Neural cell (in vitro differentiated cells): ENCODE data around the gene MAP4K5. TPM values are rescaled to one million over a fixed set of nuclear protein-coding genes. Genes with fewer than 3 reads are reported as not detected.
"Not testable (repeated sequence)": the region's sequence is repeated elsewhere in the genome, so short reads cannot be mapped to it uniquely, and the experiment has no call there.

Source experiments
- H2AFZ ChIP-seq: fragments of 200-600, 300-800 bp; sonication (generic), shearing (Covaris generic); 2 replicates; pipeline ENCODE4 v1.6.0; 2014; ENCODE audit warnings: low read depth, mild to moderate bottlenecking, antibody characterized with exemption, low read length, moderate library complexity
- H3F3A ChIP-seq: fragments of 200-600 bp; shearing (Covaris generic); 2 replicates; pipeline ENCODE4 v1.6.1; 2016; ENCODE audit warnings: mild to moderate bottlenecking, moderate library complexity, mixed read lengths, antibody characterized with exemption, low read length; ENCODE audit not compliant: insufficient read depth, poor library complexity, severe bottlenecking
- H3K27ac ChIP-seq: fragments of 200-600, 300-800 bp; sonication (generic), shearing (Covaris generic); 2 replicates; pipeline ENCODE4 v1.5.1; 2014; ENCODE audit warnings: mild to moderate bottlenecking, low read length, moderate library complexity
- H3K27me3 ChIP-seq: fragments of 300-800, 200-600 bp; sonication (generic), shearing (Covaris generic); 2 replicates; pipeline ENCODE4 v1.6.0; 2014; ENCODE audit warnings: mild to moderate bottlenecking, low read depth, low read length, moderate library complexity; ENCODE audit not compliant: insufficient read depth
- H3K36me3 ChIP-seq: fragments of 300-800, 200-600 bp; sonication (generic), shearing (Covaris generic); 2 replicates; pipeline ENCODE4 v1.5.1; 2014; ENCODE audit warnings: mild to moderate bottlenecking, antibody characterized with exemption, low read length, moderate library complexity; ENCODE audit not compliant: insufficient read depth
- H3K4me2 ChIP-seq: fragments of 300-800, 200-600 bp; sonication (generic), shearing (Covaris generic); 2 replicates; pipeline ENCODE4 v1.6.0; 2014; ENCODE audit warnings: mild to moderate bottlenecking, low read length
- H3K4me3 ChIP-seq: fragments of 300-800, 200-600 bp; sonication (generic), shearing (Covaris generic); 2 replicates; pipeline ENCODE4 v1.5.1; 2014; ENCODE audit warnings: mild to moderate bottlenecking, low read length, moderate library complexity
- H3K79me2 ChIP-seq: fragments of 200-600 bp; shearing (Covaris generic); replicated peaks from 2 replicates; pipeline ENCODE4 v1.6.0; 2014; ENCODE audit warnings: mild to moderate bottlenecking, low read length, moderate library complexity; ENCODE audit not compliant: insufficient read depth
- H3K9ac ChIP-seq: fragments of 300-800, 200-600 bp; sonication (generic), shearing (Covaris generic); 2 replicates; pipeline ENCODE4 v1.6.1; 2016; ENCODE audit warnings: mild to moderate bottlenecking, low read length, mixed read lengths
- H3K9me2 ChIP-seq: fragments of 200-600 bp; shearing (Covaris generic); 2 replicates; pipeline ENCODE4 v1.6.1; 2016; ENCODE audit warnings: mild to moderate bottlenecking, low read length, mixed read lengths; ENCODE audit not compliant: insufficient read depth
- H3K9me3 ChIP-seq: fragments of 200-600, 300-800 bp; sonication (generic), shearing (Covaris generic); 2 replicates; pipeline ENCODE4 v1.6.1; 2016; ENCODE audit warnings: mild to moderate bottlenecking, mixed run types, low read length, moderate library complexity, mixed read lengths
- H4K20me1 ChIP-seq: fragments of 200-600 bp; shearing (Covaris generic); 2 replicates; pipeline ENCODE4 v1.6.1; 2016; ENCODE audit warnings: mild to moderate bottlenecking, mixed run types; ENCODE audit not compliant: insufficient read depth
- EP300 ChIP-seq: fragments of 450-650 bp; conservative IDR thresholded peaks from 2 replicates; pipeline ENCODE4 v1.6.1; 2014; ENCODE audit warnings: antibody characterized with exemption, mild to moderate bottlenecking, moderate library complexity; ENCODE audit not compliant: poor library complexity, severe bottlenecking
- EZH2 ChIP-seq: fragments of 200-600, 300-800 bp; shearing (Covaris generic), sonication (generic); IDR thresholded peaks from 2 replicates; pipeline ENCODE4 v1.6.1; 2014; ENCODE audit warnings: antibody characterized with exemption, low read length, borderline replicate concordance, mild to moderate bottlenecking; ENCODE audit not compliant: insufficient read depth, poor library complexity, severe bottlenecking
- MXI1 ChIP-seq: fragments of 450-650 bp; conservative IDR thresholded peaks from 2 replicates; pipeline ENCODE4 v1.6.1; 2014; ENCODE audit warnings: antibody characterized with exemption, mild to moderate bottlenecking; ENCODE audit not compliant: poor library complexity, severe bottlenecking
- POLR2AphosphoS5 ChIP-seq: IDR thresholded peaks from 2 replicates; pipeline ENCODE4 v1.6.1; 2012
- RAD21 ChIP-seq: fragments of 450-650 bp; conservative IDR thresholded peaks from 2 replicates; pipeline ENCODE4 v1.6.1; 2014; ENCODE audit warnings: antibody characterized with exemption, mild to moderate bottlenecking, moderate library complexity
- SMC3 ChIP-seq: fragments of 450-650 bp; conservative IDR thresholded peaks from 2 replicates; pipeline ENCODE4 v1.6.1; 2014; ENCODE audit warnings: antibody characterized with exemption, mild to moderate bottlenecking, moderate library complexity; ENCODE audit not compliant: poor library complexity
- TAF1 ChIP-seq: IDR thresholded peaks from 2 replicates; pipeline ENCODE4 v1.6.1; 2012; ENCODE audit warnings: low read depth
- polyA plus RNA-seq: library from polyadenylated mRNA; depleted of rRNA; stranded (reverse); fragments of >200 nt; gene quantifications from 2 replicates; pipeline ENCODE4 v1.2.3, GENCODE V29; 2014
- TF ChIP-seq, protein P1 (sequence below): fragments of 450-650 bp; IDR thresholded peaks from 2 replicates; pipeline ENCODE4 v1.5.1; 2014; ENCODE audit warnings: antibody characterized with exemption, mild to moderate bottlenecking, moderate library complexity; ENCODE audit not compliant: poor library complexity, severe bottlenecking
- TF ChIP-seq, protein P2 (sequence below): IDR thresholded peaks from 2 replicates; pipeline ENCODE4 v1.6.1; 2012; ENCODE audit warnings: borderline replicate concordance

The MAP4K5 gene
- polyA plus RNA-seq, 1 donor from 2014 or later: 148 TPM

DNA sequence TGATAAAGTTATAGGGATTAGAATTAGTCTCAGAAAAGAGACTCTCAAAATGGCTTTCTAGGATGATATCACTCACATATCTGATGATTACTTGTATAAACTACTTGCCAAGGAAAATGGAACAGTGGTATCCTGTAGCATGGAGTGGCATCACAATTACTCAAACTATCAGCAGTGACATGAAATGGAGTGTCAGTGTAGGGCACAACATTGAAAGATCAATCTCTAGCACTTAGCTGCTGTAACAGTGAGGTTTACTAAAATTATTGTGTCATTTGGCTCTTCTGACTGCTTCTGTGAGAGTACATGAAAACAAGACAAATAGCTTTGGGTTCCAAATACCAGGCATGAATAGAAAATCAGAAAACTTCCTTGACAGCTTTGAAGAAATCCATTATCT, 6.7 kb upstream of the MAP4K5 start:
- Histone ChIP-seq H3K79me2 (no peaks in the 10 kb centered on the region), H4K20me1 (no peaks in the 10 kb centered on the region), H3K9ac (no peak overlapping the region), H3K4me2 (no peak overlapping the region), H3K4me3 (no peak overlapping the region), H2AFZ (no peak overlapping the region), H3K36me3 (no peaks in the 10 kb centered on the region), H3K27ac (no peak overlapping the region), H3K9me3 (no peaks in the 10 kb centered on the region), H3K27me3 (no peaks in the 10 kb centered on the region), H3F3A (no peaks in the 10 kb centered on the region), H3K9me2 (no peaks in the 10 kb centered on the region)
- TF ChIP-seq EP300: peak; percentile 93
- no peak for TF ChIP-seq TAF1
- TF ChIP-seq, protein P1, sequence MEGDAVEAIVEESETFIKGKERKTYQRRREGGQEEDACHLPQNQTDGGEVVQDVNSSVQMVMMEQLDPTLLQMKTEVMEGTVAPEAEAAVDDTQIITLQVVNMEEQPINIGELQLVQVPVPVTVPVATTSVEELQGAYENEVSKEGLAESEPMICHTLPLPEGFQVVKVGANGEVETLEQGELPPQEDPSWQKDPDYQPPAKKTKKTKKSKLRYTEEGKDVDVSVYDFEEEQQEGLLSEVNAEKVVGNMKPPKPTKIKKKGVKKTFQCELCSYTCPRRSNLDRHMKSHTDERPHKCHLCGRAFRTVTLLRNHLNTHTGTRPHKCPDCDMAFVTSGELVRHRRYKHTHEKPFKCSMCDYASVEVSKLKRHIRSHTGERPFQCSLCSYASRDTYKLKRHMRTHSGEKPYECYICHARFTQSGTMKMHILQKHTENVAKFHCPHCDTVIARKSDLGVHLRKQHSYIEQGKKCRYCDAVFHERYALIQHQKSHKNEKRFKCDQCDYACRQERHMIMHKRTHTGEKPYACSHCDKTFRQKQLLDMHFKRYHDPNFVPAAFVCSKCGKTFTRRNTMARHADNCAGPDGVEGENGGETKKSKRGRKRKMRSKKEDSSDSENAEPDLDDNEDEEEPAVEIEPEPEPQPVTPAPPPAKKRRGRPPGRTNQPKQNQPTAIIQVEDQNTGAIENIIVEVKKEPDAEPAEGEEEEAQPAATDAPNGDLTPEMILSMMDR: no peak
- TF ChIP-seq POLR2AphosphoS5: peak; percentile 85
- TF ChIP-seq RAD21: no peak
- no peak for TF ChIP-seq SMC3

DNA sequence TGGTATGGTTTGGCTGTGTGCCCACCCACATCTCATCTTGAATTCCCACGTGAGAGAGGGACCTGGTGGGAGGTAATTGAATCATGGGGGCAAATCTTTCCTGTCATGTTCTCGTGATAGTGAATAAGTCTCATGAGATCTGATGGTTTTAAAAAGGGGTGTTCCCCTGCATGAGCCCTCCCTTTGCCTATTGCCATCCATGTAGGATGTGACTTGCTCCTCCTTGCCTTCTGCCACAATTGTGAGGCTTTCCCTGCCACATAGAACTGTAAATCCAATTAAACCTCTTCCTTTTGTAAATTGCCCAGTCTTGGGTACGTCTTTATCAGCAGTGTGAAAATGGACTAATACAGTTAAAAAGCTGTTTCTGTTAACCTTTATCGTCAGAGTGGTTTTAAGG, 5.7 kb upstream of the MAP4K5 start:
- not testable (repeated sequence) for H3K27ac ChIP-seq, H3K9me3 ChIP-seq, H3K36me3 ChIP-seq, H3K79me2 ChIP-seq, H3K4me3 ChIP-seq, H2AFZ ChIP-seq, H3K9me2 ChIP-seq, H3K4me2 ChIP-seq, H4K20me1 ChIP-seq, H3K9ac ChIP-seq, H3F3A ChIP-seq, H3K27me3 ChIP-seq

DNA sequence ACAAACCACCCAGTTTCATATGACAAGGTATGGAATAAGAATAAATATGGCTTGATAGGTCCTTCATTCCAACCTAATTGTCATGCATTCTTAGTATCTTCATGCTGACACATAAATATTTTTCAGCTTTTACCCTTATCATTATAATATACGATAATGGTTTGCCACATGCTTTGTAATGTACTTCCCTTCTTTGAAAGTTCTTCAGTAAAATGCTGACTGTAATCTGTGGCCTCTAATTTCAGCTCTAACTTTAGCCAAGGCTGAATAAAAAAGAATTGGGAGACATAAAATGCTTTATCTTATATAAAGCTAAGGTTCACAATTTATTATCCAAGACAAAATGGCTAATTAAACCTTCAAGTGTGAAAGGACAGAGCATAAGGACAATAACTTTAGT, 2.6 kb upstream of the MAP4K5 start:
- TF ChIP-seq MXI1: no peak
- TF ChIP-seq TAF1: no peak
- no peak for TF ChIP-seq EZH2
- no peak for TF ChIP-seq POLR2AphosphoS5
- Histone ChIP-seq H3K27me3 (no peaks in the 10 kb centered on the region), H3K27ac (no peak overlapping the region), H3K36me3 (no peaks in the 10 kb centered on the region), H3K9me2 (no peaks in the 10 kb centered on the region), H3K9ac (no peak overlapping the region), H3K79me2 (peaks cover 18% of the 10 kb centered on the region), H3K4me3 (no peak overlapping the region), H3F3A (no peaks in the 10 kb centered on the region), H4K20me1 (no peaks in the 10 kb centered on the region), H2AFZ (no peak overlapping the region), H3K9me3 (no peaks in the 10 kb centered on the region), H3K4me2 (no peak overlapping the region)

DNA sequence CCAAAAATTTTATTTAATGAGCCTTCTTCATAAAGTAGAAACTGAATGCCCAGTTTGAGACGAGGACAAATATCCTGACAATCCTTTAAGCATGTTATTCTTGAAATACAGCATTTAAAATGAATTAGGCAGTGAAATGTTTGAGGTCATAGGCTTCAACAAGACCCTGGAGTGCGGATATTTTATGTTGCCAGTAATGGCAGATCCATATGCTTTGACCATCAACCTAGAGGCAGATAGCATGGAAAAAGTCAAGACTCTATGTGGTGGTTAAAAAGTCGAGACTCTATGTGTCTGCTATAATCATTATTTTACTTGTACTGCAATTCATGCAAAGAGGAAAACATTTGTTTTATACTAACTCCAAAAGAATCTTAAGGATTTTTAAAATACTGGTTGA, 2.0 kb upstream of the MAP4K5 start:
- Histone ChIP-seq H3K9me3 (no peaks in the 10 kb centered on the region), H3K4me3 (no peak overlapping the region), H3F3A (no peaks in the 10 kb centered on the region), H4K20me1 (no peaks in the 10 kb centered on the region), H3K9ac (no peak overlapping the region), H3K79me2 (peaks cover 23% of the 10 kb centered on the region), H3K4me2 (no peak overlapping the region), H3K27ac (no peak overlapping the region), H3K27me3 (no peaks in the 10 kb centered on the region), H3K9me2 (no peaks in the 10 kb centered on the region), H3K36me3 (no peaks in the 10 kb centered on the region), H2AFZ (no peak overlapping the region)
- TF ChIP-seq RAD21: no peak
- TF ChIP-seq EZH2: no peak
- no peak for TF ChIP-seq TAF1
- TF ChIP-seq, protein P1: no peak
- TF ChIP-seq, protein P2, sequence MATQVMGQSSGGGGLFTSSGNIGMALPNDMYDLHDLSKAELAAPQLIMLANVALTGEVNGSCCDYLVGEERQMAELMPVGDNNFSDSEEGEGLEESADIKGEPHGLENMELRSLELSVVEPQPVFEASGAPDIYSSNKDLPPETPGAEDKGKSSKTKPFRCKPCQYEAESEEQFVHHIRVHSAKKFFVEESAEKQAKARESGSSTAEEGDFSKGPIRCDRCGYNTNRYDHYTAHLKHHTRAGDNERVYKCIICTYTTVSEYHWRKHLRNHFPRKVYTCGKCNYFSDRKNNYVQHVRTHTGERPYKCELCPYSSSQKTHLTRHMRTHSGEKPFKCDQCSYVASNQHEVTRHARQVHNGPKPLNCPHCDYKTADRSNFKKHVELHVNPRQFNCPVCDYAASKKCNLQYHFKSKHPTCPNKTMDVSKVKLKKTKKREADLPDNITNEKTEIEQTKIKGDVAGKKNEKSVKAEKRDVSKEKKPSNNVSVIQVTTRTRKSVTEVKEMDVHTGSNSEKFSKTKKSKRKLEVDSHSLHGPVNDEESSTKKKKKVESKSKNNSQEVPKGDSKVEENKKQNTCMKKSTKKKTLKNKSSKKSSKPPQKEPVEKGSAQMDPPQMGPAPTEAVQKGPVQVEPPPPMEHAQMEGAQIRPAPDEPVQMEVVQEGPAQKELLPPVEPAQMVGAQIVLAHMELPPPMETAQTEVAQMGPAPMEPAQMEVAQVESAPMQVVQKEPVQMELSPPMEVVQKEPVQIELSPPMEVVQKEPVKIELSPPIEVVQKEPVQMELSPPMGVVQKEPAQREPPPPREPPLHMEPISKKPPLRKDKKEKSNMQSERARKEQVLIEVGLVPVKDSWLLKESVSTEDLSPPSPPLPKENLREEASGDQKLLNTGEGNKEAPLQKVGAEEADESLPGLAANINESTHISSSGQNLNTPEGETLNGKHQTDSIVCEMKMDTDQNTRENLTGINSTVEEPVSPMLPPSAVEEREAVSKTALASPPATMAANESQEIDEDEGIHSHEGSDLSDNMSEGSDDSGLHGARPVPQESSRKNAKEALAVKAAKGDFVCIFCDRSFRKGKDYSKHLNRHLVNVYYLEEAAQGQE: no peak
- TF ChIP-seq SMC3: no peak
- TF ChIP-seq MXI1: no peak
- TF ChIP-seq POLR2AphosphoS5: no peak
- no peak for TF ChIP-seq EP300
